ENCODE data around the gene LHFPL6. TPM values are rescaled to one million over a fixed set of nuclear protein-coding genes. Genes with fewer than 3 reads are reported as not detected.

Gene LHFPL6
- total RNA-seq, 1 donor from 2014 or later, result 54.8 TPM

- Histone ChIP-seq H3K4me1 (peaks cover 23% of the 10 kb centered on the region), H3K9me3 (no peaks in the 10 kb centered on the region), H3K4me3 (no peak overlapping the region), H3K27ac (no peak overlapping the region), H3K36me3 (no peaks in the 10 kb centered on the region), H3K27me3 (no peaks in the 10 kb centered on the region)
- TF ChIP-seq POLR2AphosphoS5 (IDR thresholded peaks at IDR 0.05; ENCODE audit: insufficient read depth in 1 of 2, low read depth in 1 of 2), result no peak
- TF ChIP-seq CTCF (IDR thresholded peaks at IDR 0.05), result no peak
- TF ChIP-seq POLR2A (IDR thresholded peaks at IDR 0.05), result no peak
- DNase-seq (ENCODE audit: extremely low spot score in 2 of 2), result no peak
- intact Hi-C loops (cut with DNase I), result no loop called here
These were observed 284.8 kb downstream of the LHFPL6 start for GRCh38 chr13:39318161-39318560.

DNA sequence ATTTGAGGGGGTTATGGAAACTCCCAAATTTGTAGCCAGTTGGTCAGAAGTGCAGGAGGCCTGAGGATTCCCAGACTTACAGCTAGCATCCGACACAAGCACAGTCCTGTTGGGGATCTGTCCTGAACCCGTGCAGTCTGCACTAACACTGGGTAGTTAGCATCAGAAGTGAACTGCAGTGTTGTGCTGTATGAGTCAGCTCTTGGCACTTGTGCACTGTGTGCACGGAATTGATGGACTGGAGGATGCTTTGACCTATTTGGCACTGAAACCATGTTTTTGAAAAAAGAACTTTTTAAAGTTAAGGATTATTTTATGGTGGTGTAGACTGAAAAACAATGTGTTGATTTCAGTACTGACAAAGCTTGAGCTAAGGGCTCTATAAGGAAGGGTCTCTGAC is 285.7 kb downstream of the LHFPL6 start:
- intact Hi-C loops (cut with DNase I), result no loop called here
- no peaks in the 10 kb centered on the region for H3K9me3 ChIP-seq
- no peak overlapping the region for H3K4me3 ChIP-seq
- no peaks in the 10 kb centered on the region for H3K36me3 ChIP-seq
- DNase-seq (ENCODE audit: extremely low spot score in 2 of 2), result no peak
- H3K27me3 ChIP-seq, result no peaks in the 10 kb centered on the region
- no peak overlapping the region for H3K27ac ChIP-seq
- H3K4me1 ChIP-seq, result peaks cover 18% of the 10 kb centered on the region
- no peak for TF ChIP-seq POLR2A (IDR thresholded peaks at IDR 0.05)
- TF ChIP-seq POLR2AphosphoS5 (IDR thresholded peaks at IDR 0.05; ENCODE audit: insufficient read depth in 1 of 2, low read depth in 1 of 2), result no peak
- no peak for TF ChIP-seq CTCF (IDR thresholded peaks at IDR 0.05)

- TF ChIP-seq CTCF (IDR thresholded peaks at IDR 0.05), result no peak
- no peaks in the 10 kb centered on the region for H3K36me3 ChIP-seq
- peaks cover 18% of the 10 kb centered on the region for H3K4me1 ChIP-seq
- H3K27ac ChIP-seq, result no peak overlapping the region
- DNase-seq (ENCODE audit: extremely low spot score in 2 of 2), result no peak
- H3K4me3 ChIP-seq, result no peak overlapping the region
- intact Hi-C loops (cut with DNase I), result no loop called here
- no peaks in the 10 kb centered on the region for H3K27me3 ChIP-seq
- no peaks in the 10 kb centered on the region for H3K9me3 ChIP-seq
These were observed 287.2 kb downstream of the LHFPL6 start for GRCh38 chr13:39315796-39316195.

GRCh38 chr13:39313721-39314120 is 289.3 kb downstream of the LHFPL6 start:
- intact Hi-C loops (cut with DNase I), result no loop called here
- no peak for DNase-seq (ENCODE audit: extremely low spot score in 2 of 2)
- no peaks in the 10 kb centered on the region for H3K36me3 ChIP-seq
- H3K4me1 ChIP-seq, result peaks cover 18% of the 10 kb centered on the region
- no peaks in the 10 kb centered on the region for H3K9me3 ChIP-seq
- TF ChIP-seq POLR2AphosphoS5 (IDR thresholded peaks at IDR 0.05; ENCODE audit: insufficient read depth in 1 of 2, low read depth in 1 of 2) (no peak), POLR2A (IDR thresholded peaks at IDR 0.05) (no peak), CTCF (IDR thresholded peaks at IDR 0.05) (no peak)
- no peak overlapping the region for H3K27ac ChIP-seq
- no peaks in the 10 kb centered on the region for H3K27me3 ChIP-seq
- no peak overlapping the region for H3K4me3 ChIP-seq

DNA sequence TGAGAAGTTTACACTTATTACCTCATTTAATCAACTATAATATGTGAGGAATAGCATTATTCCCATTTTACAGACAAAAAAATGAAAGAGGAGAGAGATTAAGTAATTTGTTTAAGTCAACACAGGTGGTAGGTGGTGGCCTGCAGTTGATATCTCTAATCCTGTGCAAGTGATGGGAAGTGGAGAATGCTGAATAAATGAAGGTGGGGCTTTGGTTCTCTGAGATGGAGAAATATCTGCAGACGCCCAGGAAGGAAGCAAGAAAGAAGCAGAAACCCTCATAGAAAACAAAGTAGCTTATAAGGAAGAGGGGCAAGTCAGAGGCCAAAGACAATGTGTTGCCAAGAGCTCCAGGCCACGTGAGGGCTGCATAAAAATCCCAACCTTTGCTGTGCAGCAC is 290.4 kb downstream of the LHFPL6 start:
- Histone ChIP-seq H3K27ac (no peak overlapping the region), H3K36me3 (no peaks in the 10 kb centered on the region), H3K9me3 (no peaks in the 10 kb centered on the region), H3K27me3 (no peaks in the 10 kb centered on the region), H3K4me3 (no peak overlapping the region), H3K4me1 (peaks cover 11% of the 10 kb centered on the region)
- no peak for DNase-seq (ENCODE audit: extremely low spot score in 2 of 2)
- TF ChIP-seq POLR2A (IDR thresholded peaks at IDR 0.05), result no peak
- TF ChIP-seq CTCF (IDR thresholded peaks at IDR 0.05), result no peak
- TF ChIP-seq POLR2AphosphoS5 (IDR thresholded peaks at IDR 0.05; ENCODE audit: insufficient read depth in 1 of 2, low read depth in 1 of 2), result no peak
- intact Hi-C loops (cut with DNase I), result no loop called here

All from vagina (tissue), 2 donors.